Liver (tissue), 3 donors: ENCODE measurements around the gene OR10G3.

Experiments used
- CTCF ChIP-seq: fragments of 150-350 bp; IDR thresholded peaks from 2 replicates; pipeline ENCODE4 v1.5.1; 2017; ENCODE audit warnings: improper control_type of control experiment, low read depth, low read length; ENCODE audit not compliant: missing input control
- EGR1 ChIP-seq, 2 donors: IDR thresholded peaks; 2 replicates each; pipeline ENCODE4 v1.6.1; 2016 to 2018; ENCODE audit warnings: antibody characterized with exemption in 2 of 2, low read depth in 2 of 2
- SP1 ChIP-seq: IDR thresholded peaks from 2 replicates; pipeline ENCODE4 v1.6.1; 2018; ENCODE audit warnings: antibody characterized with exemption, mild to moderate bottlenecking
- TAF1 ChIP-seq: conservative IDR thresholded peaks from 2 replicates; pipeline ENCODE4 v1.6.1; 2016; ENCODE audit warnings: antibody characterized with exemption, mild to moderate bottlenecking
- YY1 ChIP-seq: IDR thresholded peaks from 2 replicates; pipeline ENCODE4 v1.6.1; 2016; ENCODE audit warnings: antibody characterized with exemption, mild to moderate bottlenecking
- TF ChIP-seq, protein P1 (sequence below): IDR thresholded peaks from 2 replicates; pipeline ENCODE4 v1.6.1; 2016; ENCODE audit warnings: antibody characterized with exemption
- TF ChIP-seq, protein P2 (sequence below): IDR thresholded peaks from 2 replicates; pipeline ENCODE4 v1.6.1; 2016; ENCODE audit warnings: antibody characterized with exemption
- donor health status: healthy.
- donor health status: healthy.

- TF ChIP-seq CTCF (no peak), EGR1 (IDR thresholded peaks at IDR 0.05; ENCODE audit: low read depth in 2 of 2) (no peak), TAF1 (no peak), YY1 (no peak), SP1 (no peak)
- TF ChIP-seq, protein P1, sequence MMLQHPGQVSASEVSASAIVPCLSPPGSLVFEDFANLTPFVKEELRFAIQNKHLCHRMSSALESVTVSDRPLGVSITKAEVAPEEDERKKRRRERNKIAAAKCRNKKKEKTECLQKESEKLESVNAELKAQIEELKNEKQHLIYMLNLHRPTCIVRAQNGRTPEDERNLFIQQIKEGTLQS: no peak
- TF ChIP-seq, protein P2, sequence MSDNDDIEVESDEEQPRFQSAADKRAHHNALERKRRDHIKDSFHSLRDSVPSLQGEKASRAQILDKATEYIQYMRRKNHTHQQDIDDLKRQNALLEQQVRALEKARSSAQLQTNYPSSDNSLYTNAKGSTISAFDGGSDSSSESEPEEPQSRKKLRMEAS: no peak
Measured at GRCh38 chr14:21536418-21537089, 43.3 kb downstream of the OR10G3 start.
